Natural killer cell (primary cell): ENCODE measurements around the gene POU6F2. TPM values are rescaled to one million over a fixed set of nuclear protein-coding genes. Genes with fewer than 3 reads are reported as not detected.
"Not testable (repeated sequence)": the region's sequence is repeated elsewhere in the genome, so short reads cannot be mapped to it uniquely, and the experiment has no call there.

Experiments
- ATAC-seq, 3 donors: fragments of 150-1000 bp in 2 of 3; fragments of 200-7000 bp in 1 of 3; cut with Tn5 transposase; 1 replicate in 1 of 3; 2 replicates in 2 of 3; pipeline ENCODE4 v1.10.0; 2021; ENCODE audit warnings: mild to moderate bottlenecking in 2 of 3, moderate library complexity in 2 of 3
- DNase-seq, 2 donors: peaks; one replicate each; pipeline versions ENCODE4 v3.0.0 to v3.0.0-alpha.2; 2013 to 2021; ENCODE audit warnings: mixed read lengths in 1 of 2
- H3K27ac ChIP-seq: one replicate; pipeline ENCODE4 v1.5.1; 2013; ENCODE audit warnings: mild to moderate bottlenecking, low read length
- H3K27me3 ChIP-seq: one replicate; pipeline ENCODE4 v1.6.1; 2013; ENCODE audit warnings: low read length; ENCODE audit not compliant: control insufficient read depth, insufficient read depth
- H3K36me3 ChIP-seq: one replicate; pipeline ENCODE4 v1.6.1; 2013; ENCODE audit warnings: low read length; ENCODE audit not compliant: control insufficient read depth, insufficient read depth
- H3K4me1 ChIP-seq: one replicate; pipeline ENCODE4 v1.6.1; 2013; ENCODE audit warnings: low read length; ENCODE audit not compliant: control insufficient read depth, insufficient read depth
- H3K4me3 ChIP-seq: one replicate; pipeline ENCODE4 v1.5.1; 2013; ENCODE audit warnings: low read length
- H3K9me3 ChIP-seq: one replicate; pipeline ENCODE4 v1.6.1; 2013; ENCODE audit warnings: low read length; ENCODE audit not compliant: control insufficient read depth, insufficient read depth
- H3K27ac Mint-ChIP-seq, 2 donors: one replicate each; pipeline ENCODE4 v1.8.0; 2022; ENCODE audit warnings: mild to moderate bottlenecking in 2 of 2, mixed read lengths in 2 of 2, moderate library complexity in 1 of 2
- H3K27me3 Mint-ChIP-seq, 2 donors: one replicate each; pipeline ENCODE4 v1.8.0; 2022; ENCODE audit warnings: low read depth in 2 of 2, mixed read lengths in 2 of 2
- H3K36me3 Mint-ChIP-seq: one replicate; pipeline ENCODE4 v1.8.0; 2022; ENCODE audit warnings: mixed read lengths
- H3K4me1 Mint-ChIP-seq, 2 donors: one replicate each; pipeline ENCODE4 v1.8.0; 2022; ENCODE audit warnings: mixed read lengths in 2 of 2
- H3K4me3 Mint-ChIP-seq: one replicate; pipeline ENCODE4 v1.8.0; 2022; ENCODE audit warnings: mild to moderate bottlenecking, moderate library complexity, mixed read lengths
- H3K9me3 Mint-ChIP-seq, 2 donors: one replicate each; pipeline ENCODE4 v1.8.0; 2022; ENCODE audit warnings: mixed read lengths in 2 of 2
- CTCF ChIP-seq: fragments of 200-600 bp; IDR thresholded peaks from one replicate; pipeline ENCODE4 v1.8.0; 2022; ENCODE audit warnings: antibody characterized with exemption
- WGBS: methylation state at CpG from one replicate; pipeline ENCODE4 v1.1.7; 2013; ENCODE audit warnings: missing lambda C conversion rate; ENCODE audit not compliant: insufficient coverage; 5-methylcytosine and 5-hydroxymethylcytosine counted together
- intact Hi-C: fragments of 100-400 bp; cut with micrococcal nuclease; formaldehyde crosslinking; loops from one replicate; pipeline ENCODE4 v1.14.2; 2022
- total RNA-seq, 4 donors: library from RNA; stranded (reverse); fragments of 120-200 nt in 1 of 4; gene quantifications; one replicate each; pipeline versions ENCODE4 v1.2.3 to v1.2.4, GENCODE V29; 2013 to 2022

The POU6F2 gene
- total RNA-seq, 3 donors from 2014 or later (not counting 1 experiment from before 2014, with no cell fraction given): 0.28 to 0.29 TPM; not detected in 1

- Histone ChIP-seq H3K4me1 (no peaks in the 10 kb centered on the region), H3K4me3 (no peak overlapping the region), H3K27me3 (no peaks in the 10 kb centered on the region), H3K9me3 (peaks cover 3% of the 10 kb centered on the region), H3K27ac (no peak overlapping the region), H3K36me3 (no peaks in the 10 kb centered on the region)
- Mint-ChIP-seq H3K36me3 (no peaks in the 10 kb centered on the region), H3K9me3 (no peaks in the 10 kb centered on the region), H3K4me3 (no peak overlapping the region), H3K27ac (no peak overlapping the region), H3K4me1 (no peaks in the 10 kb centered on the region), H3K27me3 (peaks cover 0 to 31% of the 10 kb centered on the region in 2 donors)
- ATAC-seq: no peak
- DNase-seq: no peak
- TF ChIP-seq CTCF: no peak
- intact Hi-C loops: no loop called here
- 87% methylated on average over 4 of the region's 4 CpGs for WGBS
Observed at GRCh38 chr7:39324139-39324760, 346.5 kb downstream of the POU6F2 start.

GRCh38 chr7:39331607-39332006, 353.9 kb downstream of the POU6F2 start:
- H3K4me1 ChIP-seq, H3K36me3 ChIP-seq, H3K27ac ChIP-seq, DNase-seq, H3K4me3 Mint-ChIP-seq, H3K9me3 ChIP-seq, H3K4me1 Mint-ChIP-seq, H3K27ac Mint-ChIP-seq, intact Hi-C loops, H3K9me3 Mint-ChIP-seq, H3K27me3 ChIP-seq, ATAC-seq, H3K4me3 ChIP-seq, H3K36me3 Mint-ChIP-seq: not testable (repeated sequence)
- WGBS: 90% methylated on average over 12 of the region's 13 CpGs
- H3K27me3 Mint-ChIP-seq: peaks cover 13 to 33% of the 10 kb centered on the region in 2 donors

- H3K4me3 ChIP-seq: no peak overlapping the region
- H3K9me3 Mint-ChIP-seq: no peaks in the 10 kb centered on the region
- ATAC-seq (no peak), DNase-seq (no peak)
- no peaks in the 10 kb centered on the region for H3K27me3 ChIP-seq
- no peak overlapping the region for H3K27ac ChIP-seq
- no peak overlapping the region for H3K27ac Mint-ChIP-seq
- H3K4me1 ChIP-seq: no peaks in the 10 kb centered on the region
- TF ChIP-seq CTCF: no peak
- intact Hi-C loops: no loop called here
- peaks cover 13 to 38% of the 10 kb centered on the region in 2 donors for H3K27me3 Mint-ChIP-seq
- 100% methylated on average over 2 of the region's 2 CpGs for WGBS
- H3K36me3 Mint-ChIP-seq: no peaks in the 10 kb centered on the region
- no peaks in the 10 kb centered on the region for H3K36me3 ChIP-seq
- no peak overlapping the region for H3K4me3 Mint-ChIP-seq
- no peaks in the 10 kb centered on the region for H3K9me3 ChIP-seq
- H3K4me1 Mint-ChIP-seq: no peaks in the 10 kb centered on the region
Observed at GRCh38 chr7:39332142-39332541, 354.4 kb downstream of the POU6F2 start.

- intact Hi-C loops: no loop called here
- no peak for ATAC-seq
- Mint-ChIP-seq H3K27me3 (peaks cover 13 to 39% of the 10 kb centered on the region in 2 donors), H3K9me3 (no peaks in the 10 kb centered on the region), H3K4me3 (no peak overlapping the region), H3K4me1 (no peaks in the 10 kb centered on the region), H3K36me3 (no peaks in the 10 kb centered on the region), H3K27ac (no peak overlapping the region)
- no peaks in the 10 kb centered on the region for H3K27me3 ChIP-seq
- no peak overlapping the region for H3K27ac ChIP-seq
- WGBS: 92% methylated on average over 1 of the region's 1 CpG
- no peak for DNase-seq
- H3K9me3 ChIP-seq: no peaks in the 10 kb centered on the region
- no peaks in the 10 kb centered on the region for H3K4me1 ChIP-seq
- TF ChIP-seq CTCF: no peak
- no peaks in the 10 kb centered on the region for H3K36me3 ChIP-seq
- no peak overlapping the region for H3K4me3 ChIP-seq
Observed at GRCh38 chr7:39333701-39334100, 356.0 kb downstream of the POU6F2 start.
